HG02798 (cell line): Measurements from ENCODE around the gene NUP160.
A peak's percentile ranks its signal among the peaks of the same experiment; 100 is the strongest.
"Not testable (repeated sequence)": the region's sequence is repeated elsewhere in the genome, so short reads cannot be mapped to it uniquely, and the experiment has no call there.

Source experiments
- ATAC-seq: cut with Tn5 transposase; IDR thresholded peaks from one replicate; pipeline ENCODE4 v1.9.1; 2021; ENCODE audit warnings: mild to moderate bottlenecking; ENCODE audit not compliant: unreplicated experiment, poor library complexity

The NUP160 gene

GRCh38 chr11:47864901-47865300 lies 16.8 kb upstream of the NUP160 start:
- no peak for ATAC-seq

GRCh38 chr11:47863898-47864430 lies 15.8 kb upstream of the NUP160 start:
- ATAC-seq, result no peak

- ATAC-seq, result peak; percentile 62
These were observed 15.2 kb upstream of the NUP160 start for GRCh38 chr11:47863189-47863897.

- ATAC-seq, result no peak
These were observed 13.6 kb upstream of the NUP160 start for GRCh38 chr11:47861728-47862127.

GRCh38 chr11:47860536-47860935 lies 12.4 kb upstream of the NUP160 start:
- ATAC-seq, result no peak

- ATAC-seq, result no peak
These were observed 9.9 kb upstream of the NUP160 start for GRCh38 chr11:47857892-47858543.

GRCh38 chr11:47857485-47857884 lies 9.3 kb upstream of the NUP160 start:
- no peak for ATAC-seq

GRCh38 chr11:47856186-47856585 lies 8.0 kb upstream of the NUP160 start:
- no peak for ATAC-seq

- ATAC-seq, result peak; percentile 45
These were observed 6.5 kb upstream of the NUP160 start for GRCh38 chr11:47854667-47855066.

GRCh38 chr11:47852053-47852452 lies 3.9 kb upstream of the NUP160 start:
- no peak for ATAC-seq

- ATAC-seq, result peak; percentile 42
These were observed 2.2 kb upstream of the NUP160 start for GRCh38 chr11:47850337-47850736.

GRCh38 chr11:47848700-47849155 lies 578 bp upstream of the NUP160 start:
- ATAC-seq, result peak; percentile 8

GRCh38 chr11:47847537-47847891 lies 636 bp downstream of the NUP160 start:
- ATAC-seq, result no peak

- no peak for ATAC-seq
These were observed 1.2 kb downstream of the NUP160 start for GRCh38 chr11:47846998-47847397.

GRCh38 chr11:47843361-47844055 lies 4.6 kb downstream of the NUP160 start:
- ATAC-seq, result no peak

GRCh38 chr11:47842749-47843148 lies 5.4 kb downstream of the NUP160 start:
- ATAC-seq, result no peak

- no peak for ATAC-seq
These were observed 10.2 kb downstream of the NUP160 start for GRCh38 chr11:47837929-47838328.

- no peak for ATAC-seq
These were observed 10.9 kb downstream of the NUP160 start for GRCh38 chr11:47837292-47837691.

GRCh38 chr11:47830013-47830412 lies 18.1 kb downstream of the NUP160 start:
- ATAC-seq, result not testable (repeated sequence)

GRCh38 chr11:47828284-47828683 lies 19.9 kb downstream of the NUP160 start:
- no peak for ATAC-seq

- not testable (repeated sequence) for ATAC-seq
These were observed 25.5 kb downstream of the NUP160 start for GRCh38 chr11:47822664-47823063.
